Muscle layer of colon (tissue), 2 donors: ENCODE results near the gene SLC25A27.
"Not testable (repeated sequence)": the region's sequence is repeated elsewhere in the genome, so short reads cannot be mapped to it uniquely, and the experiment has no call there.

Source experiments
- H3K27ac ChIP-seq: one replicate; pipeline ENCODE4 v1.7.0; 2013; ENCODE audit warnings: low read depth, mild to moderate bottlenecking, low read length, moderate library complexity
- H3K27me3 ChIP-seq, 2 donors: one replicate each; pipeline ENCODE4 v1.7.0; 2013; ENCODE audit warnings: low read length in 2 of 2, mild to moderate bottlenecking in 2 of 2; ENCODE audit not compliant: insufficient read depth in 2 of 2, control insufficient read depth in 1 of 2
- H3K36me3 ChIP-seq: one replicate; pipeline ENCODE4 v1.7.0; 2013; ENCODE audit warnings: mild to moderate bottlenecking, low read length; ENCODE audit not compliant: insufficient read depth
- H3K4me1 ChIP-seq: one replicate; pipeline ENCODE4 v1.7.0; 2013; ENCODE audit warnings: mild to moderate bottlenecking, low read length; ENCODE audit not compliant: insufficient read depth
- H3K4me3 ChIP-seq, 2 donors: one replicate each; pipeline ENCODE4 v1.7.0; 2013; ENCODE audit warnings: low read length in 2 of 2, low read depth in 1 of 2, mild to moderate bottlenecking in 1 of 2, moderate library complexity in 1 of 2
- H3K9ac ChIP-seq: one replicate; pipeline ENCODE4 v1.7.0; 2013; ENCODE audit warnings: low read length
- H3K9me3 ChIP-seq: one replicate; pipeline ENCODE4 v1.7.0; 2013; ENCODE audit warnings: mild to moderate bottlenecking, low read length
- donor health status: abdominal sarcoma.
- donor health status: Adenocarcinoma of cecum.

Gene SLC25A27

DNA sequence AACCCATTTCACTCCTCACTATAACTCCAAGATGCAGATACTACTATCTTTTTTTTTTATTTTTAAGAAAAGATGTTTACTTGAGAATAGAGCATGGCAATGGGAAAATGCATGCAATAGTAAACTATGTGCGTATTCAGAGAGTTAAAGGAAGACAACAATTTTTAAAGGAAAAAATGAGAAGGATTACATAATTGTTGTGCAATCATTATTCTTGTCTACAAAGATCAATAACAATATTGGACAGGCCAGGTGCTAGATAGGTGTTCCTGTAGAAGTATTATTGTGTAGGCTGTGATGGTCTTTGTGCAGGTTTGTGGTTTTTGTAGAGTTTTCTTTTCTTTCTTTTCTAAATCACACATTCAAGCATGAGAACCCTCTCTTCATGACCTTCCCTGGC, 20.7 kb upstream of the SLC25A27 start:
- Histone ChIP-seq H3K27me3 (no peaks in the 10 kb centered on the region), H3K9me3 (no peaks in the 10 kb centered on the region), H3K4me1 (no peaks in the 10 kb centered on the region), H3K9ac (no peak overlapping the region), H3K4me3 (no peak overlapping the region), H3K27ac (no peak overlapping the region), H3K36me3 (no peaks in the 10 kb centered on the region)

DNA sequence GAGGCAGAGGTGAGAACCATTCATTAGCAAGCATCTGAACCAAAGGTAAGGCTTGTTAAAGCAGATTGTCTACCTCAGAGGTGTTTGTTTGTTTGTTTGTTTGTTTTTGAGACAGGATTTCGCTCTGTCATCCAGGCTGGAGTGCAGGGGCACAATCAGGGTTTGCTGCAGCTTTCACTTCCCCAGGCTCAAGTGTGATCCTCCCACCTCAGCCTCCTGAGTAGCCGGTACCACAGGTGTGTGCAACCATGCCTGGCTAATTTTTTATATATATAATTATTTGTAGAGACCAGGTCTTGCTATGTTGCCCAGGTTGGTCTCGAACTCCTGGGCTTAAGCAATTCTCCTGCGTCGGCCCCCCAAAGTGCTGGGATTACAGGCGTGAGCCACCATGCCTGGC, 17.3 kb upstream of the SLC25A27 start:
- no peak overlapping the region for H3K27ac ChIP-seq
- H3K9ac ChIP-seq = no peak overlapping the region
- no peaks in the 10 kb centered on the region for H3K27me3 ChIP-seq
- H3K36me3 ChIP-seq = no peaks in the 10 kb centered on the region
- no peak overlapping the region for H3K4me3 ChIP-seq
- no peaks in the 10 kb centered on the region for H3K9me3 ChIP-seq
- no peaks in the 10 kb centered on the region for H3K4me1 ChIP-seq

DNA sequence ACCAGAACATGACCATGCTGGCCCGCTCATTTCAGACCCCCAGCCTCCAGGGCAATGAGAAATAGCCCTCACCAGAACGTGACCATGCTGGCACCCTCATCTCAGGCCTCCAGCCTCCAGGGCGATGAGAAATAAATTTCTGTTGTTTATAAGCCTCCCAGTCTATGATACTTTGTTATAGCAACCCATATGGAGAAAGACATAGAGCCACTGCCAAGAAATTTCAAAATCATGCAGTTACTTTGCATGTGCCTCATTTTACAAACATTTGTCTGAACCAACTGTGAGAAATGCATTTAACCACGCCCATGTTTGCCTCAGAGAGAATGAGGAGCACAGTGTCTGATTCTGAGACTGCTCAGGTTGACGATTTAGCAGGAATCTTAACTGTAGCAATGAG, 15.6 kb upstream of the SLC25A27 start:
- Histone ChIP-seq H3K27ac (no peak overlapping the region), H3K36me3 (no peaks in the 10 kb centered on the region), H3K4me3 (no peak overlapping the region), H3K9me3 (no peaks in the 10 kb centered on the region), H3K9ac (no peak overlapping the region), H3K27me3 (no peaks in the 10 kb centered on the region), H3K4me1 (no peaks in the 10 kb centered on the region)

DNA sequence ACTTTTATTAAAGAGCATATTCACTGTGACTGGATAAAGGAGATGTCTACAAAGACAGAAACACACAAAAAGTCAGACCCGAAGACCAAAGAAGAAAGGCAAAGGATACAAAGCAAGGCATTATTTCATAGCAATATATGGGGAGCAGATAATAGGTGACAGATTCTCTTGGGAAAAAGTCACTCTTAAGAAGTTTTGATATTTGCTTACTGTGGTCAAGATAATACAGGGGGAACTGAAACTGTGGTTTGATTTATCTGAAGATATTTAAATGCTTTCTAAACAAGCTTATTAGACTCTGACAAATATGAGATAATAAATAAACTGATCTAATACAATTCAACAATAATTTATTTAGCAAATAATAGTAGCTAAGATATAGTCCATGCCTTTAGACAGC, 14.8 kb upstream of the SLC25A27 start:
- Histone ChIP-seq H3K27ac (no peak overlapping the region), H3K9me3 (no peaks in the 10 kb centered on the region), H3K9ac (no peak overlapping the region), H3K36me3 (no peaks in the 10 kb centered on the region), H3K27me3 (no peaks in the 10 kb centered on the region), H3K4me3 (no peak overlapping the region), H3K4me1 (no peaks in the 10 kb centered on the region)

DNA sequence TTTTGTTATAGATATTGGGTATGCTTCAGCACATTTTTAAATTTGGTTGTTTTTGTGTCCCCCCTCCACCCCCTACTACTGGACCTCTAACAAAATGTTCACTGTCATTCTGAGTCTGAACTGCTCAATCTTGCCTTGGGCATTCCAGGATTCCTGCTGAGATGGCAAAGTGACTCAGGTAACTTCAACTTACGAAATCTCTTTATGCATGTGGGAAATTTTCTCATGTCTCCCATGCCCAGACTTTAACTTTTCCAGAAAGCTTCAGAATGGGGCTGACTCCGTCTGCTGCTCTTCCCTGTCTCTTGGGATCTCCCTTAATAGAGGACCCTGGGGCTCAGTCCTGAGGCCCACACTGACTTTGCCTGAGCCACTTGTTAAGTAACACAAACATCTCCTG, 14.1 kb upstream of the SLC25A27 start:
- H3K27ac ChIP-seq = no peak overlapping the region

DNA sequence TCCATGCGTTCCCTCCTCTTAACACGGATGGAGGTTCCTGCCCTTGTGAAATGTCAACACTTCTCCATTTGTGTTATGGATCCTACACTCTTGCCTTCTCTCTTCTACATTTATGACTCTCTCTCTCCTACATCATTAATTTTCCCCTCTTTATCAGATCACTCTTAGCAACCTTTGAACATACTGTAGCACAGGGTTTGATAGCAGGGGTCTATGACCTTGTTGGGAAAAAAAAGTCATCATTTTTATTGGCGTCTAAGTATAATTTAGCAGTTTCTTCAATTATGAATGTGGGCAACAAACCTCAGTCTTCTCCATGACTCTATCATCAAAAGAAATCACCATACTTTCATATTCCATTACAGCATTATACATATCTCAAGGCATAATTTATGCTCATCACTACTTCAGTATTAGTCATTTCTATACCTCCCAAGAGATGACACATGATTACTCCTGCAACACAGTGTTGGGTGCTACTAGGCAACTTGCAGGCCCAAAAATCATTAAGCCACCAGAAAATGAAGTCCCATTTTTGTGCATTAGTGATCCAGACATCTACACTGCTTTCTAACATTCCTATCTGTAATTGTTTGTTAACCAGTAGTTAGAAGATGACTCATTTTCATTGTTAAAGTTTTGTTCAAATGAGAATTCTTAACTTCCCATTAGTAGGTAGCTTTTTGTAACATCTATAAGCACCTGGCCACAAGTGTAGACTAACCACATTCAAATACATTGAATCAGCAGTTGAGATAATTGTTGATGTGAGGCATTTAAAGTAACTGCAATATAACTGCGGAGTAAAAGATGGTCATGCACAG, 9.6 kb upstream of the SLC25A27 start:
- H3K27me3 ChIP-seq = no peaks in the 10 kb centered on the region
- no peaks in the 10 kb centered on the region for H3K4me1 ChIP-seq
- H3K36me3 ChIP-seq = no peaks in the 10 kb centered on the region
- H3K4me3 ChIP-seq = no peak overlapping the region
- H3K9ac ChIP-seq = no peak overlapping the region
- H3K27ac ChIP-seq = no peak overlapping the region
- H3K9me3 ChIP-seq = no peaks in the 10 kb centered on the region

More for the DNA sequence above, 14.1 kb upstream of the SLC25A27 start:
- Histone ChIP-seq H3K27me3 (no peaks in the 10 kb centered on the region), H3K4me1 (no peaks in the 10 kb centered on the region), H3K9me3 (no peaks in the 10 kb centered on the region), H3K9ac (no peak overlapping the region), H3K36me3 (no peaks in the 10 kb centered on the region), H3K4me3 (no peak overlapping the region)

DNA sequence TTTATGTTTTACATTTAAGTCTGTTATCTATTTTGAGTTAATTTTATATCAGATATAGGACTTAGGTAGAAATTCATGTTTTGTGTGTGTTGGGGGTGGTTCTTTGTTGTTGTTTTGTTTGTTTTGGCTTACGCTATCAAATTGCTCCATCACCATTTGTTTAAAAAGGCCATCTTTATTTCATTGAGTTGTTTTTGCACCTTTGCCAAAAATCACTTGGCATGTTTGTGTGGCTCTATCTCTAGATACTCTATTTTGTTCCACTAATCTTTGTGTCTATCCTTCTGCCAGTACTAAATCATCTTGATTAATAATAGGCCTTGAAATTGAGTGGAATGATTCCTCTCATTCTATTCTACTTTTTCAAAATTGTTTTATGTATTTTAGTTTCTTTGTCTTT, 7.5 kb upstream of the SLC25A27 start:
- Histone ChIP-seq H3K9ac (no peak overlapping the region), H3K27me3 (no peaks in the 10 kb centered on the region), H3K9me3 (no peaks in the 10 kb centered on the region), H3K4me3 (no peak overlapping the region), H3K4me1 (no peaks in the 10 kb centered on the region), H3K36me3 (no peaks in the 10 kb centered on the region), H3K27ac (no peak overlapping the region)

DNA sequence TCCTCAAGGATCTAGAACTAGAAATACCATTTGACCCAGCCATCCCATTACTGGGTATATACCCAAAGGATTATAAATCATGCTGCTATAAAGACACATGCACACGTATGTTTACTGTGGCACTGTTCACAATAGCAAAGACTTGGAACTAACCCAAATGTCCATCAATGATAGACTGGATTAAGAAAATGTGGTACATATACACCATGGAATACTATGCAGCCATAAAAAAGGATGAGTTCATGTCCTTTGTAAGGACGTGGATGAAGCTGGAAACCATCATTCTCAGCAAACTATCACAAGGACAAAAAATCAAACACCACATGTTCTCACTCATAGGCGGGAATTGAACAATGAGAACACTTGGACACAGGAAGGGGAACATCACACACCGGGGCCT, 4.7 kb upstream of the SLC25A27 start:
- H3K36me3 ChIP-seq, H3K27me3 ChIP-seq, H3K9ac ChIP-seq, H3K27ac ChIP-seq, H3K9me3 ChIP-seq, H3K4me1 ChIP-seq, H3K4me3 ChIP-seq: not testable (repeated sequence)

DNA sequence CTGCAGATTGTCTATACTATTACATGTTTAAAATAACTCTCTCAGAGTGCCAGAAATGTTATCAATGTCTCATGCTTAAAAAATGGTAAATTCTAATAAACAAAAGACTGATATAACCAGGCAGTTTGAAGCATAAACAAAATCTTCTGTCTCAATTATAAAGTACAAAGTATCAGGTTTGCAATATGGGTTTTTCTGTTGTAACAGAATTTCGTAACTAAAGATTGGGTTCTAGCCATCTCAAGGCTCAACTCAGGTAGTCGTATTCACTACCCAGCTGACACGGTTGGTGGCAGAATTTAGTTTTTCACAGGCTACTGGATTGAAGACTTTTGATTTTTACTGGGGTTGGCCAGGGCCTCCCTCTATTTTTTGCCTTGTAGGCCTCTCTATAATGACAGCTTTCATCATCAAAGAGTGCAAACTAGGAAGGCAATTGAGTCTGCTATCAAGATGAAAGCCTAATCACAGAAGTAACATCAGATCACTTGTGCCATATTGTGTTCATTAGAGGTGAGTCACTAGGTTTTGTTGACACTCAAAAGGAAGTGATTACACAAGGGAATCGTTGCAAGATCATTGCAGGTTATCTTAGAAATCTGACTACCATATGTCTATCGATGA, 3.8 kb upstream of the SLC25A27 start:
- H3K36me3 ChIP-seq = no peaks in the 10 kb centered on the region
- H3K4me1 ChIP-seq = peaks cover 13% of the 10 kb centered on the region
- H3K27ac ChIP-seq = no peak overlapping the region
- H3K4me3 ChIP-seq = no peak overlapping the region
- H3K9ac ChIP-seq = no peak overlapping the region
- H3K27me3 ChIP-seq = no peaks in the 10 kb centered on the region
- H3K9me3 ChIP-seq = no peaks in the 10 kb centered on the region

DNA sequence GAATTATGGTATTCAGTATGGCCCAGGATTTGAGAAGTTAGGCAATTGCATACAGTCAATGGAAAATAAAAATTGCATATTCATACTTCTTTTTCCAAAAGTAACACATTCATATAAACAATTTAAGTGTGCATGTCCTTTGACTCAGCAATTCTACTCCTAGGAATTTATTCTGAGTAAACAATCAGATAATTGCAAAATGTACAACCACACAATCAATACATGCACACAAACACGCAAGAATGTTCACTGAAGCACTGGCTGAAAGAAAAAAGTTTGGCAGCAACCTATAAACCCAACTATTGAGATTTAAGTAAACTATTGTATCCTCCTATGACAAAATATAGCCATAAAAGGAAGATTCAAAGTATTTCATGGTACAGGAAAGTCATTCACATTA, 1.8 kb upstream of the SLC25A27 start:
- H3K27me3 ChIP-seq = no peaks in the 10 kb centered on the region
- peaks cover 17% of the 10 kb centered on the region for H3K4me1 ChIP-seq
- H3K9ac ChIP-seq = no peak overlapping the region
- no peaks in the 10 kb centered on the region for H3K36me3 ChIP-seq
- H3K27ac ChIP-seq = no peak overlapping the region
- H3K4me3 ChIP-seq = no peak overlapping the region
- no peaks in the 10 kb centered on the region for H3K9me3 ChIP-seq

DNA sequence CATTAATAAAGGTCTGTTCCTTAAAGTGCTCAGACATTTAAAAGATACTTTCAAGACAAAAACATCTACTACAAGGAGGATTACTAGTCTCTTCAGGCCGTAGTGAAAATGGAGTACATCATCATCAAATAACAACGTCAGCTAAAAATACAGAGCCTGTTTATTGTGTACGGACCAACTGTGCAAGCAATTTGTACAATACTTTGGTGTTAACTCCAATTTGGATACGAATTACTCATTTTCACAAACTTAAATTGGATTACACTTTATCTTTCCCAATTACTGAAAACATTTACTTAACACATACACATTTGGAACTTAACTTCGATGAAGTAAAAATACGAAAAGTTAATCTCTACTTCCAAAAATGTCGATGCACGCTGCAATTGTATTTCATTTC, 959 bp upstream of the SLC25A27 start:
- Histone ChIP-seq H3K4me1 (peaks cover 17% of the 10 kb centered on the region), H3K27ac (no peak overlapping the region), H3K4me3 (peak overlapping the region; percentile 54 to 100), H3K9ac (peak overlapping the region; percentile 60), H3K27me3 (no peaks in the 10 kb centered on the region), H3K9me3 (no peaks in the 10 kb centered on the region), H3K36me3 (no peaks in the 10 kb centered on the region)

DNA sequence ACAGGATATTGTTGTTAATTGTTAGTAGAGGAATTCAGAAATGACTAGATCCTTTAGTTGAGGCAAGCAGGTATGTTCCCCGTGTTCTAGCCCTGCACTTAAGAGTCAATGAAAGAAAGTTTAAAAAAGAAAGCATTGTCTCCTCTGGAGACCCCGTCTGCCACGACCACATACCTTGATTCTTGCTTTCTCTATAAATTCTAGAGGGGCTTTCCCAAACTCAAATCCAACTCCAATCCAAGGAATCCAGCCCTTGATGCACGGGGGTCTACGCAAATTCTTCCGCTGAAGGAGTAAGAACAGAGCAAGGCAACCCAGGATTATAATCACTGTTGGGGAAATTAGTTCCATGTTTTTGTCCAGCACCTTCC, 558 bp upstream of the SLC25A27 start:
- H3K27ac ChIP-seq = peak overlapping the region; percentile 8
- peak overlapping the region; percentile 60 for H3K9ac ChIP-seq
- H3K36me3 ChIP-seq = no peaks in the 10 kb centered on the region

More for the DNA sequence above, 558 bp upstream of the SLC25A27 start:
- H3K9me3 ChIP-seq = no peaks in the 10 kb centered on the region
- peak overlapping the region; percentile 54 to 100 for H3K4me3 ChIP-seq
- no peaks in the 10 kb centered on the region for H3K27me3 ChIP-seq
- peaks cover 17% of the 10 kb centered on the region for H3K4me1 ChIP-seq
